Fibroblast of lung (primary cell): Measurements from ENCODE around the gene JTB. TPM values are rescaled to one million over a fixed set of nuclear protein-coding genes. Genes with fewer than 3 reads are reported as not detected.
"Not testable (repeated sequence)": the region's sequence is repeated elsewhere in the genome, so short reads cannot be mapped to it uniquely, and the experiment has no call there.

Experiments
- DNase-seq, 2 donors: peaks; one replicate each; pipeline versions ENCODE4 v3.0.0 to v3.0.0-alpha.2; 2010; ENCODE audit warnings: low read depth in 2 of 2
- H2AFZ ChIP-seq: 2 replicates; pipeline ENCODE4 v1.5.1; 2012; ENCODE audit warnings: low read length, control low read depth, inconsistent platforms
- H3K27ac ChIP-seq: 2 replicates; pipeline ENCODE4 v1.5.1; 2011; ENCODE audit warnings: low read length, control low read depth; ENCODE audit not compliant: insufficient read depth
- H3K27me3 ChIP-seq: 2 replicates; pipeline ENCODE4 v1.5.1; 2011; ENCODE audit warnings: mild to moderate bottlenecking, low read length; ENCODE audit not compliant: control insufficient read depth, insufficient read depth
- H3K36me3 ChIP-seq: 2 replicates; pipeline ENCODE4 v1.5.1; 2011; ENCODE audit warnings: low read length; ENCODE audit not compliant: control insufficient read depth, insufficient read depth
- H3K4me1 ChIP-seq: 2 replicates; pipeline ENCODE4 v1.5.1; 2011; ENCODE audit warnings: low read length; ENCODE audit not compliant: control insufficient read depth, insufficient read depth; ENCODE audit errors: extremely low read depth
- H3K4me2 ChIP-seq: 2 replicates; pipeline ENCODE4 v1.5.1; 2011; ENCODE audit warnings: low read length, control low read depth; ENCODE audit not compliant: insufficient read depth; ENCODE audit errors: extremely low read depth
- H3K4me3 ChIP-seq, 4 experiments: fragments of 200-600 bp in 1 of 4; sonication (generic) in 1 of 4; replicated peaks in 1 of 4; 2 replicates each; pipeline ENCODE4 v1.5.1; 2011 to 2016; ENCODE audit warnings: low read length in 4 of 4, low read depth in 3 of 4, mild to moderate bottlenecking in 3 of 4, control low read depth in 2 of 4, inconsistent platforms in 1 of 4, mixed read lengths in 1 of 4; ENCODE audit not compliant: insufficient read depth in 1 of 4; ENCODE audit errors: control extremely low read depth in 1 of 4
- H3K79me2 ChIP-seq: 2 replicates; pipeline ENCODE4 v1.5.1; 2012; ENCODE audit warnings: mild to moderate bottlenecking, low read length, inconsistent platforms; ENCODE audit not compliant: control insufficient read depth, insufficient read depth
- H3K9ac ChIP-seq: 2 replicates; pipeline ENCODE4 v1.5.1; 2011; ENCODE audit warnings: mild to moderate bottlenecking, low read length, control low read depth; ENCODE audit not compliant: insufficient read depth
- H3K9me3 ChIP-seq: 2 replicates; pipeline ENCODE4 v1.5.1; 2012; ENCODE audit warnings: low read depth, low read length; ENCODE audit not compliant: control insufficient read depth, insufficient read depth
- H4K20me1 ChIP-seq: 2 replicates; pipeline ENCODE4 v1.5.1; 2011; ENCODE audit warnings: low read length; ENCODE audit not compliant: control insufficient read depth, insufficient read depth; ENCODE audit errors: extremely low read depth
- EZH2 ChIP-seq: IDR thresholded peaks from 2 replicates; pipeline ENCODE4 v1.5.1; 2012; ENCODE audit warnings: low read length, control low read depth, mild to moderate bottlenecking; ENCODE audit errors: missing control alignments
- polyA plus RNA-seq, 2 donors: library from polyadenylated mRNA; depleted of rRNA in 1 of 2; stranded (reverse) in 1 of 2; unstranded in 1 of 2; fragments of >200 nt; gene quantifications; 2 replicates each; pipeline ENCODE4 v1.2.1, GENCODE V29; 2011 to 2012; ENCODE audit warnings: missing spikeins in 1 of 2
- total RNA-seq: library from RNA; depleted of rRNA; stranded (reverse); fragments of >200 nt; gene quantifications from 2 replicates; pipeline ENCODE4 v1.2.1, GENCODE V29; 2014
- TF ChIP-seq, protein P1 (sequence below), 2 donors: IDR thresholded peaks in 1 of 2; conservative IDR thresholded peaks in 1 of 2; 1 replicate in 1 of 2; 2 replicates in 1 of 2; pipeline ENCODE4 v1.5.1; 2011 to 2012; ENCODE audit warnings: low read length in 2 of 2, control low read depth in 1 of 2, inconsistent platforms in 1 of 2, low read depth in 1 of 2, mild to moderate bottlenecking in 1 of 2

Gene JTB
- total and polyA plus RNA-seq, 2 donors (not counting 1 experiment from before 2014, with no cell fraction given), result 98.9 to 123 TPM

DNA sequence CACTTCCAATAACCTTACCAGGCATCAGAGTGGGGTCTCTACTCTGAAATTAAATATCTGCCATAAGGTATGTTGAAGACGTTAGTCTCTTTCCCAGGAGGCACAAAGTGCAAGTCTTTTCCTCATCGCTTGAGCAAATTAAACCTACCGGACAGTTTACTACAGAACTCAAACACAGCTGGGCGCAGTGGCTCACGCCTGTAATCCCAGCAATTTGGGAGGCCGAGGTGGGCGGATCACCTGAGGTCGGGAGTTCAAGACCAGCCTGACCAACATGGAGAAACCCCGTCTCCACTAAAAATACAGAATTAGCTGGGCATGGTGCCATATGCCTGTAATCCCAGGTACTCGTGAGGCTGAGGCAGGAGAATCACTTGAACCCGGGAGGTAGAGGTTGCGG, 1.6 kb upstream of the JTB start:
- H3K4me3 ChIP-seq, H3K27ac ChIP-seq, H3K27me3 ChIP-seq, DNase-seq, H3K9me3 ChIP-seq, H3K4me2 ChIP-seq, H3K9ac ChIP-seq, H4K20me1 ChIP-seq, H3K4me1 ChIP-seq, H2AFZ ChIP-seq: not testable (repeated sequence)
- peaks cover 17% of the 10 kb centered on the region for H3K79me2 ChIP-seq
- H3K36me3 ChIP-seq, result peaks cover 16% of the 10 kb centered on the region

DNA sequence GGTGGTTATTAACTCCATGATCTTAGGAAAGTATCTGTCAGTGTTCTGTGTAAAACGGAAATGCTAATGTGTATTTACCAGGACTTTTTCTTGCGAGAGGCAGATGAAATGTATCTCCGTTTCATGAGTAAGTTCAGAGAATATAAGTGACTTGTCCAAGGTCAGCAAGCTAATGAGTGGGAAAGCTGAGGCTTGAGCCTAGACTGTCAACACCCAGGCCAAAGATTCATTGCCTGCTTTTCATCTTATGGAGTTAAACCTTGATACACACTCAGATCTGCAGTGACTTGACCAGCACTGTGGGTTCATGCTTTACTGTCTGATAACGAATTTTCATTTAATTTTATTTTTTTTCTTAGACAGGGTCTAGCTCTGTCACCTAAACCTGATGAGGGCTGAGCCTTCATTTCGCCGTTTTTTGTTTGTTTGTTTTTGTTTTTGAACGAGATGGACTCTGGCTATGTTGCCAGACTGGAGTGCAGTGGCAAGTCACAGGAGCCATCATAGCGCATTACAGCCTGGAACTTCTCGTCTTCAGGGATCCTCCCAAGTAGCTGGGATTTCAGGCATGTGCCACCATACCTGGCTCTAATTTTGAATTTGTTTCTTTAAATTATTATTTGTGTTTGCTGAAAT, 918 bp upstream of the JTB start:
- Histone ChIP-seq H3K4me2 (peak overlapping the region; percentile 96), H3K27me3 (no peaks in the 10 kb centered on the region), H3K9ac (no peak overlapping the region), H2AFZ (peak overlapping the region; percentile 97), H3K79me2 (peaks cover 17% of the 10 kb centered on the region), H3K4me1 (peaks cover 6% of the 10 kb centered on the region), H3K9me3 (no peaks in the 10 kb centered on the region), H4K20me1 (no peaks in the 10 kb centered on the region), H3K27ac (peak overlapping the region; percentile 81), H3K4me3 (peak overlapping the region; percentile 85 to 100 (median 96)), H3K36me3 (peaks cover 20% of the 10 kb centered on the region)
- DNase-seq, result no peak
- TF ChIP-seq EZH2, result no peak
- TF ChIP-seq, protein P1, sequence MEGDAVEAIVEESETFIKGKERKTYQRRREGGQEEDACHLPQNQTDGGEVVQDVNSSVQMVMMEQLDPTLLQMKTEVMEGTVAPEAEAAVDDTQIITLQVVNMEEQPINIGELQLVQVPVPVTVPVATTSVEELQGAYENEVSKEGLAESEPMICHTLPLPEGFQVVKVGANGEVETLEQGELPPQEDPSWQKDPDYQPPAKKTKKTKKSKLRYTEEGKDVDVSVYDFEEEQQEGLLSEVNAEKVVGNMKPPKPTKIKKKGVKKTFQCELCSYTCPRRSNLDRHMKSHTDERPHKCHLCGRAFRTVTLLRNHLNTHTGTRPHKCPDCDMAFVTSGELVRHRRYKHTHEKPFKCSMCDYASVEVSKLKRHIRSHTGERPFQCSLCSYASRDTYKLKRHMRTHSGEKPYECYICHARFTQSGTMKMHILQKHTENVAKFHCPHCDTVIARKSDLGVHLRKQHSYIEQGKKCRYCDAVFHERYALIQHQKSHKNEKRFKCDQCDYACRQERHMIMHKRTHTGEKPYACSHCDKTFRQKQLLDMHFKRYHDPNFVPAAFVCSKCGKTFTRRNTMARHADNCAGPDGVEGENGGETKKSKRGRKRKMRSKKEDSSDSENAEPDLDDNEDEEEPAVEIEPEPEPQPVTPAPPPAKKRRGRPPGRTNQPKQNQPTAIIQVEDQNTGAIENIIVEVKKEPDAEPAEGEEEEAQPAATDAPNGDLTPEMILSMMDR (conservative IDR thresholded peaks at IDR 0.05 in 1 of 2, IDR thresholded peaks at IDR 0.05 in 1 of 2; ENCODE audit: low read depth in 1 of 2, low read length in 2 of 2), result no peak

DNA sequence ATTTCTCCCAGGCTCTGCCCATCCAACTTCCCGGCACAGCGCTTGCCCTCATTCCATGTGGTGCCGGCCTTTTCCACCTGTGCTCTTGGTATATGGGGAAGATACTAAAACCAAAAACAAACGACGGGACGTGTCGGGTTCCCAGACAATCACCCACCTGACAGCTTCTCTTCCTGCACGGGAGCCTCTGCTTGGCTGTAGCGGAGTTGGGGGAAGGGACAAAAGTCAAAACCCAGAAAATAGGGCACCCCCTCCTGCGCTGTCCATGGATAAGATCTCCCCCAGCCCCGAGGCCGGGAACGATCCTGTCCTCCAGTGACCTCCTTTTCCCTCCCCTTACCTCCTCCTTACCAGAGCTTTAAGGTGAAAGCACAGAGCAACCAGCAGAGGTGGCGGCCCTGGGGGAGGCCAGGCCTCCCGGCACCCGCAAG, 640 bp downstream of the JTB start:
- Histone ChIP-seq H3K9ac (peak overlapping the region; percentile 89), H3K79me2 (peaks cover 17% of the 10 kb centered on the region), H3K36me3 (peaks cover 17% of the 10 kb centered on the region), H3K9me3 (no peaks in the 10 kb centered on the region), H3K27ac (peak overlapping the region; percentile 81), H2AFZ (peak overlapping the region; percentile 70), H3K27me3 (no peaks in the 10 kb centered on the region), H3K4me1 (peaks cover 6% of the 10 kb centered on the region), H4K20me1 (no peaks in the 10 kb centered on the region), H3K4me3 (peak overlapping the region; percentile 85 to 100 (median 96)), H3K4me2 (peak overlapping the region; percentile 94)
- no peak for DNase-seq
- TF ChIP-seq, protein P1 (conservative IDR thresholded peaks at IDR 0.05 in 1 of 2, IDR thresholded peaks at IDR 0.05 in 1 of 2; ENCODE audit: low read depth in 1 of 2, low read length in 2 of 2), result no peak
- TF ChIP-seq EZH2, result no peak
